ENCODE measurements around the gene DGKQ. TPM values are rescaled to one million over a fixed set of nuclear protein-coding genes. Genes with fewer than 3 reads are reported as not detected.
A peak's percentile ranks its signal among the peaks of the same experiment; 100 is the strongest.

Gene DGKQ
- total and polyA plus RNA-seq, 9 of the 15 experiments (the other 6 are each of a cell fraction or from before 2014, with no cell fraction given): 0.17 to 22.0 (median 5.6) TPM

- TF ChIP-seq REST (IDR thresholded peaks at IDR 0.05; ENCODE audit: borderline replicate concordance) (no peak), REST (CRISPR knock-in tag; IDR thresholded peaks at IDR 0.05; ENCODE audit: low read depth) (0 out of 2 replicates have a peak, but pooled peaks have one; percentile 49), PCBP1 (IDR thresholded peaks at IDR 0.05; ENCODE audit: low read depth, low read length, poor library complexity, severe bottlenecking) (peak; percentile 65), ZNF124 (CRISPR knock-in tag; IDR thresholded peaks at IDR 0.05) (0 out of 2 replicates have a peak, but pooled peaks have one; percentile 34), ZNF398 (CRISPR knock-in tag; IDR thresholded peaks at IDR 0.05) (no peak), ASH1L (IDR thresholded peaks at IDR 0.05; ENCODE audit: borderline replicate concordance, low read depth, partially characterized antibody) (no peak), GABPB1 (CRISPR knock-in tag; IDR thresholded peaks at IDR 0.05) (peak; percentile 96), ZNF311 (CRISPR knock-in tag; IDR thresholded peaks at IDR 0.05) (no peak), ZNF280B (CRISPR knock-in tag; IDR thresholded peaks at IDR 0.05) (no peak), BRF1 (IDR thresholded peaks at IDR 0.05; ENCODE audit: borderline replicate concordance, extremely low read depth, insufficient read length) (no peak), GMEB1 (CRISPR knock-in tag; IDR thresholded peaks at IDR 0.05) (peak; percentile 97)
Observed at GRCh38 chr4:931960-932712, 41.2 kb downstream of the DGKQ start, which contains the start of the genes GAK and TMEM175 (continued).
